Thymus (tissue), 11 donors: ENCODE data around the gene CCSER1. TPM values are rescaled to one million over a fixed set of nuclear protein-coding genes. Genes with fewer than 3 reads are reported as not detected.
"Not testable (repeated sequence)": the region's sequence is repeated elsewhere in the genome, so short reads cannot be mapped to it uniquely, and the experiment has no call there.

ENCODE experiments used
- DNase-seq, 9 donors: peaks; one replicate each; pipeline ENCODE4 v3.0.0-alpha.2; 2013; ENCODE audit warnings: low spot score in 9 of 9, low read depth in 6 of 9, missing footprints in 1 of 9
- H3K27ac ChIP-seq, 2 donors: one replicate each; pipeline ENCODE4 v1.5.1; 2013; ENCODE audit warnings: control low read depth in 1 of 2, low read depth in 1 of 2, low read length in 1 of 2, mild to moderate bottlenecking in 1 of 2, moderate library complexity in 1 of 2
- H3K27me3 ChIP-seq, 2 donors: one replicate each; pipeline ENCODE4 v1.5.1; 2013; ENCODE audit warnings: low read length in 1 of 2; ENCODE audit not compliant: control insufficient read depth in 2 of 2, insufficient read depth in 1 of 2
- H3K36me3 ChIP-seq, 2 donors: one replicate each; pipeline ENCODE4 v1.5.1; 2013; ENCODE audit warnings: low read length in 1 of 2, mild to moderate bottlenecking in 1 of 2, moderate library complexity in 1 of 2; ENCODE audit not compliant: control insufficient read depth in 2 of 2, insufficient read depth in 2 of 2
- H3K4me1 ChIP-seq, 2 donors: one replicate each; pipeline ENCODE4 v1.5.1; 2013; ENCODE audit warnings: low read length in 2 of 2; ENCODE audit not compliant: control insufficient read depth in 2 of 2, insufficient read depth in 2 of 2
- H3K4me3 ChIP-seq, 2 donors: one replicate each; pipeline ENCODE4 v1.5.1; 2013; ENCODE audit warnings: low read length in 2 of 2, control low read depth in 1 of 2, mild to moderate bottlenecking in 1 of 2
- H3K9me3 ChIP-seq, 2 donors: one replicate each; pipeline ENCODE4 v1.5.1; 2013; ENCODE audit warnings: low read length in 1 of 2, mild to moderate bottlenecking in 1 of 2; ENCODE audit not compliant: control insufficient read depth in 2 of 2, insufficient read depth in 1 of 2
- WGBS: extraction: QIAGEN DNeasy Blood & Tissue Kit; methylation state at CpG from one replicate; pipeline ENCODE4 v1.1.7; 2013; 5-methylcytosine and 5-hydroxymethylcytosine counted together
- polyA plus RNA-seq: library from polyadenylated mRNA; stranded (reverse); fragments of 200-250 nt; gene quantifications from one replicate; pipeline ENCODE4 v1.2.3, GENCODE V29; 2013
- total RNA-seq: library from RNA; stranded (reverse); fragments of 120-200 nt; gene quantifications from one replicate; pipeline ENCODE4 v1.2.4, GENCODE V29; 2013
- donor health status: healthy.

Gene CCSER1
- total and polyA plus RNA-seq, 2 donors, result 2.0 to 8.7 TPM

DNA sequence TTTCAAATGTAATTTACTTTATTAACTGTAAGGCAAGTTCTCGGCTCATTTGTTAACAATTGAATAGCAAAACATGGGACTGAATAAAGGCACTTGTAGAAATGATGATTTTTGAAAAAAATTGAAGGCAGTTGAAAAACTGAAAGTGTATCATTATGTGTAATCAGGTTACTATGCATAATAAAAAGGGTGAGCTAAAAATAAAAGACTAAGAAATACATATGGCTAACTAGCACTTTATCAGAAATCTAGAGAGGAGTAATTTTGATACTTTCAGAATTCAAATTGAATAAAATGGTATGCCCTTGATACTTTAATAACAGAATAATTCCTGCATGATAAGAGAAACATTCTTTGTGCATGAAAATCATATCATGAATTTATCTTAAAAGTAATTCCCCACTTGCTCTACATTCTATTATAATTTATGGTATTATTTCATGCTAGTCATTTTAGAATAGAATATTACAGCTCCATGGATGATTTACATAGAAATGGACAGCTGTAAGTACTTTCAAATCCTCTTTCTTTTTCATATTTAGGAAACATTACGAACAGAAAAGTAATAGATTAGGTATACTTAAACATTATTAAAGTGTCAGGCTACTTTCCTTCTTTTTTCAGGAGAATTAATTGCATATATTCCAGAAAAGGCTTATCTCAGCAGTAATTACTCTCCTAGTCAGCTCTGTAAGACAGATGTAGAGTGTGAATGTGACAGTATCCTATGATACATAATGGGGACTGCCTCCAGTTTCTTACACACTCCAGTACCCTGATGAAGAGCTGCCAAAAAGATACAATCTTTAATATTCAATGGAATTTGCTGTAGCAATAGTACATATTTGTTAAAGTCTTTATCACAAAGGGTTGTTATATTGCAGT lies 697.3 kb downstream of the CCSER1 start:
- Histone ChIP-seq H3K27ac (no peak overlapping the region), H3K4me3 (no peak overlapping the region), H3K36me3 (no peaks in the 10 kb centered on the region), H3K4me1 (no peaks in the 10 kb centered on the region), H3K9me3 (no peaks in the 10 kb centered on the region), H3K27me3 (no peaks in the 10 kb centered on the region)
- 90% methylated on average over 2 of the region's 2 CpGs for WGBS
- DNase-seq, result no peak

- 89% methylated on average over 6 of the region's 6 CpGs for WGBS
- H3K4me3 ChIP-seq, result no peak overlapping the region
- H3K27me3 ChIP-seq, result no peaks in the 10 kb centered on the region
- no peaks in the 10 kb centered on the region for H3K36me3 ChIP-seq
- H3K27ac ChIP-seq, result no peak overlapping the region
- H3K4me1 ChIP-seq, result no peaks in the 10 kb centered on the region
- no peak for DNase-seq
- no peaks in the 10 kb centered on the region for H3K9me3 ChIP-seq
Measured at GRCh38 chr4:90825849-90826248, 698.7 kb downstream of the CCSER1 start.

DNA sequence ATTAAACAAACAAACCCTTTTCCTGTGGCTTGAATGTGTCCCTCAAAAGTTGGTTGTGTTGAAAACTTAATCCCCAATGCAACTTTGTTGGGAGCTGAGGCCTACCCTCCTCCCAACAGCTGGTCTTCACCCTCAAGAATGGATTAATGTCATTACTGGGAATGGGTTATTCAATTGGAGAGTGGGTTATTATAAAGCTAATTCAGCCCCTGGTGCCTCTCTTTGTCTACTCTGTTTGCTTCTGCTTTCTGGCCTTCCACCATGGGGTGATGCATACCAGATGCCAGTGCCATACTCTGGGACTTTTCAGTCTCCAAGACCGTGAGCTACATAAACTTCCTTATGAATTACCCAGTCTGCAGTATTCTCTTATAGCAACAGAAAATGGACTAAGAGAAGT lies 706.5 kb downstream of the CCSER1 start:
- no peaks in the 10 kb centered on the region for H3K9me3 ChIP-seq
- no peak overlapping the region for H3K27ac ChIP-seq
- no peaks in the 10 kb centered on the region for H3K27me3 ChIP-seq
- H3K4me1 ChIP-seq, result no peaks in the 10 kb centered on the region
- H3K36me3 ChIP-seq, result no peaks in the 10 kb centered on the region
- no peak for DNase-seq
- WGBS, result 94% methylated on average over 1 of the region's 1 CpG
- no peak overlapping the region for H3K4me3 ChIP-seq

GRCh38 chr4:90837241-90837640 lies 710.0 kb downstream of the CCSER1 start:
- H3K4me3 ChIP-seq, result no peak overlapping the region
- H3K27ac ChIP-seq, result no peak overlapping the region
- H3K36me3 ChIP-seq, result no peaks in the 10 kb centered on the region
- no peak for DNase-seq
- no peaks in the 10 kb centered on the region for H3K9me3 ChIP-seq
- no peaks in the 10 kb centered on the region for H3K4me1 ChIP-seq
- WGBS, result 96% methylated on average over 1 of the region's 1 CpG
- H3K27me3 ChIP-seq, result no peaks in the 10 kb centered on the region

DNA sequence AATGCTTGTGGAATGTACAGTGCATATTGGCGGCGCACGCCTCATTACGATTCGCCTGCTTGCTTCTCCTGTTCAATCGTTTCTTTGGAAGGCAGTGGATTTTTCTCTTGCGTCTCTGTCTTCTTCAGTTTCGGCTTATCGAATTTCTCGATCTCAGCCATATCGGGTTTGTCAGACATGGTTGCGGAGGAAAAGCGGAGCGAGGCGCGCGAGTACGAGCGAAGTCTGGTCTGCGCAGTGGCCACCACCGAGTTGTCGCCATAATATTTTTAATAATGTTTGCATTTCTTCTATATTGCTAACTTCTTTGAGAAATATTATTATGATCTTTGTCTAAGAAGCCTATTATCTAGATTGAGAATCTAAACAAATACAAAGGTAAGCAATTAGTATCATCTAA lies 711.7 kb downstream of the CCSER1 start:
- not testable (repeated sequence) for H3K27ac ChIP-seq, H3K9me3 ChIP-seq, H3K27me3 ChIP-seq, DNase-seq, H3K4me1 ChIP-seq, H3K36me3 ChIP-seq, H3K4me3 ChIP-seq
- 99% methylated on average over 17 of the region's 22 CpGs for WGBS

DNA sequence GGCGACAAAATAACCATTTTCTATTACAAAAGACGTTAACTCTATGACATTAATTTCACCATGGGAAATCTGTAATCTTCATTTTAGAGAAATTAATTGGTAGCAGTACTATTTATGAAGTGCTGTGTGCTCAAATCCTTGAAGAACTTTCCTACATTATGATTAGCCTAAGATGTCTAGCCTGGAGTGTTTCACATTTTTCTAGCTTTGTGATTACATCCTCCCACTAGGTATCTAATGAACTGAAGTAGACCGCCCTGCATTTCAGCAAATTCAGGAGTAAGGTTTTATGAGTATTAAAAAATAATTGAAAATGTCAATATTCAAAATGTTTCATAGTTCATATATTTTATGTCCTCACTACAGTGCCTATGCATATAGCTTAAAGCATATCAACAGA lies 713.1 kb downstream of the CCSER1 start:
- no peaks in the 10 kb centered on the region for H3K27me3 ChIP-seq
- no peak overlapping the region for H3K27ac ChIP-seq
- H3K36me3 ChIP-seq, result no peaks in the 10 kb centered on the region
- H3K9me3 ChIP-seq, result no peaks in the 10 kb centered on the region
- H3K4me3 ChIP-seq, result no peak overlapping the region
- 93% methylated on average over 3 of the region's 3 CpGs for WGBS
- no peaks in the 10 kb centered on the region for H3K4me1 ChIP-seq
- no peak for DNase-seq

DNA sequence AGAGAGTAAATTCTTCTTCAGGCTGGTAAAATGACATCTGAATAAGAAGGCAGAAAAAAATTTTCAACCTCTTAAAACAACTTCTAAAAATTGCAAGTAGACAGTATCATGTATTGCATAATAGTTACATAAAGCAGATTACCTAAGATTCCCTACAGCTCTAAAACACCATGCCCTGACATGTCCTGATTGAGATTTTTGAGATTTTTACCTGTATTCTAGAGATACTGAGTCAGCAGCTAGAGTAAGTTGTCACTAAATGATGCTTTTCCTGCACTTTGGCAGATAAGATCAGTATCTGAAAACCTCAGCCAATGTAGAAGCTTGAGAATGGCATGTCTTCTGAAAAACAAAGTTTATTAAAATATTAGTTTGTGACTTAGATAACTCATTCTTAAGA lies 713.6 kb downstream of the CCSER1 start:
- no peak overlapping the region for H3K4me3 ChIP-seq
- no peak for DNase-seq
- no peaks in the 10 kb centered on the region for H3K9me3 ChIP-seq
- H3K4me1 ChIP-seq, result no peaks in the 10 kb centered on the region
- H3K27me3 ChIP-seq, result no peaks in the 10 kb centered on the region
- no peaks in the 10 kb centered on the region for H3K36me3 ChIP-seq
- no peak overlapping the region for H3K27ac ChIP-seq

GRCh38 chr4:90841676-90842075 lies 714.5 kb downstream of the CCSER1 start:
- H3K4me1 ChIP-seq, result no peaks in the 10 kb centered on the region
- H3K27me3 ChIP-seq, result no peaks in the 10 kb centered on the region
- H3K9me3 ChIP-seq, result no peaks in the 10 kb centered on the region
- H3K27ac ChIP-seq, result no peak overlapping the region
- DNase-seq, result no peak
- WGBS, result 95% methylated on average over 1 of the region's 1 CpG
- H3K4me3 ChIP-seq, result no peak overlapping the region
- H3K36me3 ChIP-seq, result no peaks in the 10 kb centered on the region

DNA sequence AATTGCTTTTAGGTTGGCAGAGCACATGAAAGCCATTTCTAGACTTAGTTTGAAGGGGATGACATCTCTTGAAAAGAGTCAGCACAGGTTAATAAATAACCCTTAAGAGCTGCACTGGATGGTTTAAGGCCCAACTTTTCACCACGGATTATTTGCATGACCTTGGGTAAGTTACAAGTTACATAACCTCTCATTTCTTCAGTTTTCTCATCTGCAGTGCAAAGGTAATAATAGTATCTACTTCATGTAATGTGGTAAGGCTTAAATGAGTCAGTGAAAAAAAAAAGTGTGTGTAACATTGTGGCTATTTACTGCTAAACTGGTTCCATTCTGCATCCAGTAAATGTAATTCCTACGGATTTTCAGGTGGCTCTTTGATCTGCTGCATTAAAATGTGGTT lies 715.8 kb downstream of the CCSER1 start:
- H3K9me3 ChIP-seq, result no peaks in the 10 kb centered on the region
- no peaks in the 10 kb centered on the region for H3K27me3 ChIP-seq
- 93% methylated on average over 2 of the region's 2 CpGs for WGBS
- no peak overlapping the region for H3K27ac ChIP-seq
- H3K4me3 ChIP-seq, result no peak overlapping the region
- no peaks in the 10 kb centered on the region for H3K4me1 ChIP-seq
- DNase-seq, result no peak
- no peaks in the 10 kb centered on the region for H3K36me3 ChIP-seq
